ENCODE results near the gene SREK1.

DNA sequence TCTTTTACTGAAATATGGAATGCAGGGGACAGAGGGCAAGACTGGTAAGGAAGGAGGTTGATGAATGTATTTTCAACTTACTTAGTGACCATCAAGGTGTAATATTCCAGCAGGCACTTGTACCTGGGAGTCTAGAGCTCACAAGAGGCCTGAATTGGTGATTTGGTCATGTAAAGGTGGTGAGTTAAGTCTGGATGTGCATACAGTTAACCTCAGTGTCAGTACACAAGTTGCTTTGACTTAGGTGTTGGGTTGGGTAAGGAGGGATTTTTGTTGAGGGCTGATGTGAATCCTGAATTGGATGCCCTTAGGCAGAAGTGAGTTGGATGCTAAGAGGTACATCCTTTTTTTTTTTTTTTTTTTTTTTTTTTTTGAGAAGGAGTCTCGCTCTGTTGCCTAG lies 7.4 kb downstream of the SREK1 start:
- TF ChIP-seq, protein P1, sequence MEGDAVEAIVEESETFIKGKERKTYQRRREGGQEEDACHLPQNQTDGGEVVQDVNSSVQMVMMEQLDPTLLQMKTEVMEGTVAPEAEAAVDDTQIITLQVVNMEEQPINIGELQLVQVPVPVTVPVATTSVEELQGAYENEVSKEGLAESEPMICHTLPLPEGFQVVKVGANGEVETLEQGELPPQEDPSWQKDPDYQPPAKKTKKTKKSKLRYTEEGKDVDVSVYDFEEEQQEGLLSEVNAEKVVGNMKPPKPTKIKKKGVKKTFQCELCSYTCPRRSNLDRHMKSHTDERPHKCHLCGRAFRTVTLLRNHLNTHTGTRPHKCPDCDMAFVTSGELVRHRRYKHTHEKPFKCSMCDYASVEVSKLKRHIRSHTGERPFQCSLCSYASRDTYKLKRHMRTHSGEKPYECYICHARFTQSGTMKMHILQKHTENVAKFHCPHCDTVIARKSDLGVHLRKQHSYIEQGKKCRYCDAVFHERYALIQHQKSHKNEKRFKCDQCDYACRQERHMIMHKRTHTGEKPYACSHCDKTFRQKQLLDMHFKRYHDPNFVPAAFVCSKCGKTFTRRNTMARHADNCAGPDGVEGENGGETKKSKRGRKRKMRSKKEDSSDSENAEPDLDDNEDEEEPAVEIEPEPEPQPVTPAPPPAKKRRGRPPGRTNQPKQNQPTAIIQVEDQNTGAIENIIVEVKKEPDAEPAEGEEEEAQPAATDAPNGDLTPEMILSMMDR (conservative IDR thresholded peaks at IDR 0.05; ENCODE audit: low read depth, low read length) = no peak
- no peak for TF ChIP-seq EZH2 (IDR thresholded peaks at IDR 0.05; ENCODE audit: borderline replicate concordance, low read depth, low read length, poor library complexity, severe bottlenecking)
